ENCODE data around the gene ARMH3.

GRCh38 chr10:101902820-101903145 lies 153.2 kb downstream of the ARMH3 start:
- TF ChIP-seq CTCF (IDR thresholded peaks at IDR 0.05 in 4 of 5, conservative IDR thresholded peaks at IDR 0.05 in 1 of 5) (no peak), POLR2A (IDR thresholded peaks at IDR 0.05) (no peak)

Measured in gastrocnemius medialis (tissue), 4 donors.